H1 (cell line): Measurements from ENCODE around the gene C1orf74. TPM values are rescaled to one million over a fixed set of nuclear protein-coding genes. Genes with fewer than 3 reads are reported as not detected.

Experiments used
- CBX5 ChIP-seq: fragments of 300-800, 300-1000 bp; sonication (generic); IDR thresholded peaks from 2 replicates; pipeline ENCODE4 v1.7.1; 2016; ENCODE audit warnings: antibody characterized with exemption, low read length, low read depth
- POLR2A ChIP-seq, 2 experiments: IDR thresholded peaks; 1 replicate in 1 of 2; 2 replicates in 1 of 2; pipeline ENCODE4 v1.6.1; 2011; ENCODE audit warnings: low read depth in 2 of 2, low read length in 2 of 2, mild to moderate bottlenecking in 2 of 2; ENCODE audit errors: control extremely low read depth in 1 of 2
- ZNF274 ChIP-seq: IDR thresholded peaks from 2 replicates; pipeline ENCODE4 v1.7.0; 2012; ENCODE audit warnings: low read length, borderline replicate concordance; ENCODE audit errors: extremely low read depth
- polyA plus RNA-seq, 7 experiments: library from polyadenylated mRNA; depleted of rRNA in 3 of 7; stranded (reverse) in 5 of 7; unstranded in 2 of 7; fragments of >200 nt in 5 of 7; fragments of 200-250 nt in 2 of 7; gene quantifications; 1 replicate in 5 of 7; 2 replicates in 1 of 7; 4 replicates in 1 of 7; pipeline versions ENCODE4 v1.2.1 to v1.2.3, GENCODE V29; 2011 to 2013; ENCODE audit warnings: missing spikeins in 2 of 7, mixed read lengths in 2 of 7
- total RNA-seq: library from RNA; stranded (reverse); fragmentation: NEBNext Ultra II Directional; extraction: Animal tissue kit (Norgen Biotek cat#: 25700); gene quantifications from 2 replicates; pipeline ENCODE4 v1.2.1, GENCODE V29; 2021

C1orf74 gene
- total and polyA plus RNA-seq, 2 of the 8 experiments (the other 6 are each of a cell fraction or from before 2014, with no cell fraction given), result 3.1 to 3.9 TPM

- no peak for TF ChIP-seq POLR2A (IDR thresholded peaks at IDR 0.05; ENCODE audit: control extremely low read depth in 1 of 2, low read depth in 2 of 2, low read length in 2 of 2)
- TF ChIP-seq CBX5, result no peak
- no peak for TF ChIP-seq ZNF274
Observed at GRCh38 chr1:209790286-209791193, 6.2 kb upstream of the C1orf74 start (continued).
